Cardiac fibroblast (primary cell): ENCODE measurements around the gene SH3RF3.
A peak's percentile ranks its signal among the peaks of the same experiment; 100 is the strongest.

Experiments
- DNase-seq, 2 donors: peaks; one replicate each; pipeline versions ENCODE4 v3.0.0 to v3.0.0-alpha.2; 2010; ENCODE audit warnings: low read depth in 2 of 2
- H3K4me3 ChIP-seq, 2 donors: replicated peaks in 1 of 2; 1 replicate in 1 of 2; 2 replicates in 1 of 2; pipeline ENCODE4 v1.5.1; 2011; ENCODE audit warnings: low read depth in 2 of 2, low read length in 2 of 2, mild to moderate bottlenecking in 2 of 2, moderate library complexity in 1 of 2
- TF ChIP-seq, protein P1 (sequence below): IDR thresholded peaks from one replicate; pipeline ENCODE4 v1.5.1; 2011; ENCODE audit warnings: low read depth, mild to moderate bottlenecking, low read length, inconsistent platforms

SH3RF3 gene

DNA sequence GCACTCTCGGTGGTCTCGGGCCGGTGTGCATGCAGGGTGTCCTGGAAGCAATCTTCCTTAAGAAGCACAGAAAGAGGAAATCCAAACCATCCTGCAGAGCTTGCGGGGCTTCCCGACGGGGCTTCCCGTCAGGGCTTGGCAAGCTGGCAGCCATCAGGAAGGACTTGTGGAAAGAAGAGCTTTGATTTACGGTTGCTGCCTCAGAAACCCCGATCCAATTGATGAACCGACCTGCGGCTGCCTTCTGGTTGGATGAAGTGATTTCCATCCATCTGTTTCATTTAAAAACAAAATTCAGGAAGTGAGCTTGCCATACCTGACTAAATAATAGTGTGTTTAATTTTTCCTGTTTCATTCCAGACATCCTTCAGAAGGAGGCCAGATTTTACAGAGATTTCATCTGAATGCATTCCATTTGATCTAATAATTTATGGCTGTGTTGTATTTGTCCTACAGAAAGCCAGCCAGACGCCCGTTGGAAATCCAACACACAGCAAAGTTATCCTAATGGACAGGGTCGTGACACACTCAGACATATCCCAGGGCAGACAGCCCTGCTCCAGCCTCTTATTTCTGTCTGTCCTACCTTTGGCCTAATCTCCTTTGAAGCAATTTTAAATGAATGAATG lies 343.4 kb downstream of the SH3RF3 start:
- no peak overlapping the region for H3K4me3 ChIP-seq
- no peak for DNase-seq
- TF ChIP-seq, protein P1, sequence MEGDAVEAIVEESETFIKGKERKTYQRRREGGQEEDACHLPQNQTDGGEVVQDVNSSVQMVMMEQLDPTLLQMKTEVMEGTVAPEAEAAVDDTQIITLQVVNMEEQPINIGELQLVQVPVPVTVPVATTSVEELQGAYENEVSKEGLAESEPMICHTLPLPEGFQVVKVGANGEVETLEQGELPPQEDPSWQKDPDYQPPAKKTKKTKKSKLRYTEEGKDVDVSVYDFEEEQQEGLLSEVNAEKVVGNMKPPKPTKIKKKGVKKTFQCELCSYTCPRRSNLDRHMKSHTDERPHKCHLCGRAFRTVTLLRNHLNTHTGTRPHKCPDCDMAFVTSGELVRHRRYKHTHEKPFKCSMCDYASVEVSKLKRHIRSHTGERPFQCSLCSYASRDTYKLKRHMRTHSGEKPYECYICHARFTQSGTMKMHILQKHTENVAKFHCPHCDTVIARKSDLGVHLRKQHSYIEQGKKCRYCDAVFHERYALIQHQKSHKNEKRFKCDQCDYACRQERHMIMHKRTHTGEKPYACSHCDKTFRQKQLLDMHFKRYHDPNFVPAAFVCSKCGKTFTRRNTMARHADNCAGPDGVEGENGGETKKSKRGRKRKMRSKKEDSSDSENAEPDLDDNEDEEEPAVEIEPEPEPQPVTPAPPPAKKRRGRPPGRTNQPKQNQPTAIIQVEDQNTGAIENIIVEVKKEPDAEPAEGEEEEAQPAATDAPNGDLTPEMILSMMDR = no peak

DNA sequence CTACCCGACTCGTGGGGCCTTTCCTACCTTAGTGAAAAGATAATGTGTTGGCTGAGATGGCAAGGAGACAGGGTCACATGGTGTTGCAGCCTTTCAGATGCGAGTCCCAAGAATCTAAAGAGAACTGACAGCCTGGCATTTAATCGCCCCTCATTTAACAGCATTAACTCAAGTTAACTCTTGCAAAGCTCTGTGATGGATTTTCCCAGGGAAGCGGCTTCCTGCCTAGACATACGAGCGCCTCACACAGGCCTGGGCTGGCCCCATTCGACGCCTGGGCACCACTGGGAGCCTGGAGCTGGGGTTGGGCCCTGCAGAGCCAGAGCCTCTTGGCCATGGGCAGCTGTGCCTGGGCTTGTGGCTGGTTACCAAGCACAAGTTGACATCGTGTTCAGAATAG lies 344.0 kb downstream of the SH3RF3 start:
- H3K4me3 ChIP-seq = no peak overlapping the region
- TF ChIP-seq, protein P1 = no peak
- DNase-seq = no peak

DNA sequence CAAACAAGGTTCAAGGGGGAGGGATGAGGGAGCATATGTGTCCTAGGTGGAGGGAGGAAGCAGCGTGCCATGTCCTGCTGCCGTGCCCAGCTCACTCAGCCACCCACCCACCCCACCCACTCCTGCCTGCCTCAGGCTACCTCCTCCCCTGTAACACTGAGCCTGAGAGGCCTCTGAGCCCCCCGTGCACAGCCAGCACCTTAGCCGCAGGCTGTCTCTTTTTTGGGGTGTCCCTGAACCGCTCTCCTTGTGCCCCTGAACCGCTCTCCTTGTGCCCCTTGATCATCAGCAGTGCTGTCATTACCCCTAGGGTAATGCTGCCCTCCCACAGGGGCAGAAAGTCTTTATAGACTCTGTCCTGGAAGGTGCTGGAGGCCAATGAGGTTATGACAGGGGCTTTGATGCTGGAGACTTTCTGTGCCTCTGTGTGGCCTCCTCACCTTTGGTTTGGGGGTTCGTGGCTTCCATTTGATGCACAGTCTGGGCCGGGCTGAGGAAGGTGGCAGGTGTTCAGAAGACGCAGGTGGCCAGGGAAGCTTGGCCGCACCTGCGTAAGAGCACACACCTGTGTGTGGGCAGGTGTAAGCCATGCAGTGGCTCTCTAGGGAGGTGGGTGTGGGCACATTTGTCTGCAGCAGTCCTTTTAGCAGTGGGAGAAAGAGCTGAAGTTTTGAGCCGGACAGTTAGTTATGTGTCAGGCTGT lies 344.8 kb downstream of the SH3RF3 start:
- TF ChIP-seq, protein P1 = no peak
- no peak overlapping the region for H3K4me3 ChIP-seq
- no peak for DNase-seq

DNA sequence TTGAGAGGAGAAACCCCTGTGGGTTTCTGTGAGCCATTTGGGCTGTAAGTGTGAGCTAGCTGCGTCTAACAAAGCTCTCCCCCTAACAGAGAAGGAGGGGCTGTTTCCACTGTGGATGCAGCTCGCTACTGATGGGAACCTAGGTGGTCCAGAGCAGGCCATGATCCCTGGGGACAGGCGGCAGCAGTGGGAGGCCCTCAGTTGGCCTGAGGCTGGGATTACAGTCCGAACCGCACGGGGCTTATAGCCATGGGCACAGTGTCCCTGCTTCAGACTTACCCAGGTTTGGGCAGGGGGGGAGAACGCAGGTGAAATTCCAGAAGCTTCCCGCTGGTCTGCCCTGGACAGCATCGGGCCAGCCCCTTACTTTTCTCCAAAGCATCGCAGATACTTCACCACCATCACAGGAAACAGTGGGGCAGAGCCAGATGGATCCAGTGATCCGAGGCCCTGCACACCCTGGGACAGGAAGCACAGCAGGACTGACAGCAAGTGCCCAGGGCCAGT lies 345.4 kb downstream of the SH3RF3 start:
- no peak overlapping the region for H3K4me3 ChIP-seq
- no peak for DNase-seq
- TF ChIP-seq, protein P1 = no peak

DNA sequence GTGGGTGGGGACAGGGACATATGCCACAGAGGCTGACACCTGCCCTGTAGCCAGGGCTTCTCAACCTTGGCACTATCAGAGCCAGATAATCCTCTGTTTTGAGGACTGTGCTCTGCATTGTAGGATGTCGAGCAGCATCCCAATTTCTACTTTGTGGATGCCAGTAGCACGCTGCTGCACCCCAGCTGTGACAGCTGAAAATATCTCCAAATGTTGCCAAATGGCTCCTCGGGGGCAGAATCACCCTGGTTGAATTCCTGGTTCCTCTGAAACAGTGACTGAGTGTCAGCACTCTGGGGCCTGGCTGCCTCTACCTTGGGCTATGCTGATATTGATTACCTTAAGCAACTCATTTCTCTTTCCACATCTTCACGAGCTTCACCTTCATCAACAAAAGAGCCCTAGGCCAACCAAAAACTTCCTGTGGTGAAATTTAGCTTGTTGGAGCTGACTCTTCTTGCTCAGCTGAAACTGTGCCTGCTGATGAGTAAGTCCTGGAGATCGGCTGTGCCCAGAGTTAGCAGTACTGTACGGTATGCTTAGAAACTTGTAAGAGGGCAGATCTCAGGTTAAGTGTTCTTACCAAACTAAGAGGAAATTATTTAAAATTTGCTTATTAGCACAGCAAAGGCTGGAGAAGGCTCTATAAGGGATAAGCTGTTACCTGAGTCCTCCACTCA lies 346.7 kb downstream of the SH3RF3 start:
- peak; percentile 67 to 70 for DNase-seq
- H3K4me3 ChIP-seq = no peak overlapping the region
- TF ChIP-seq, protein P1 = no peak

DNA sequence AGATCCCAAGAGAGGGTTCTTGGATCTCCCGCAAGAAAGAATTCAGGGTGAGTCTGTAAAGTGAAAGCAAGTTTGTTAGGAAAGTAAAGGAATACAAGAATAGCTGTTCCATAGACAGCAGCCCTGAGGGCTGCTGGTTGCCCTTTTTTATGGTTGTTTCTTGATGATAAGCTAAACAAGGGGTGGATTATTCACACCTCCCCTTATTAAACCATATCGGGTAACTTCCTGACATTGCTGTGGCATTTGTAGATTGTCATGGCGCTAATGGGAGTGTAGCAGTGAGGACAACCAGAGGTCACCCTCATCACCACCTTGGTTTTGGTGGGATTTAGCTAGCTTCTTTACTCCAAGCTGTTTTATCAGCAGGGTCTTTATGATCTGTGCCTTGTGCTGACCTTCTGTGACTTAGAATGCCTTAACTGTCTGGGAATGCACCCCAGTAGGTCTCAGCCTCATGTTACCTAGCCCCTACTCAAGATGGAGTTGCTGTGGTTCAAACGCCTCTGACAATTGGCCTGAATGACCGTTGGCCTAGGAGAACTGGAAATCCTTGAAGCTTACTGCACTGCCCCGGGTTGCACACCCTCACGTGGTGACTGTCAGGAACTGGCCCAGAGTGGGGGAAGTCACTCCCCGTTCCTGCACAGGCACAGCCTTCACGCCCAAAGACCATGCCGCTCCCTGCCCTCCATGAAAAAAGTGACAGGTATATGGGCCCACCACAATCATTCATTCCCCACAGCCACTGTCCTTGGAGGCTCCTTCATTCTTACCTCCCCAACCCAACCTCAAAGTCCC lies 347.8 kb downstream of the SH3RF3 start:
- no peak overlapping the region for H3K4me3 ChIP-seq
- TF ChIP-seq, protein P1 = no peak
- DNase-seq = no peak
